B cell (primary cell): ENCODE results near the gene C11orf86.

Experiments
- CTCF ChIP-seq: fragments of 200-600 bp; IDR thresholded peaks from one replicate; pipeline ENCODE4 v1.8.0; 2022; ENCODE audit warnings: antibody characterized with exemption, mild to moderate bottlenecking
- EZH2 ChIP-seq: IDR thresholded peaks from 2 replicates; pipeline ENCODE4 v1.6.1; 2012; ENCODE audit warnings: borderline replicate concordance, low read depth, mild to moderate bottlenecking, moderate library complexity, low read length; ENCODE audit not compliant: insufficient read depth, poor library complexity, severe bottlenecking

- no peak for TF ChIP-seq EZH2
- no peak for TF ChIP-seq CTCF
These were observed 39.9 kb upstream of the C11orf86 start for GRCh38 chr11:66934950-66935779.
